Keratinocyte (primary cell): ENCODE measurements around the gene HLA-DPA1.

Experiments used
- EZH2 ChIP-seq: IDR thresholded peaks from one replicate; pipeline ENCODE4 v1.6.1; 2012; ENCODE audit warnings: inconsistent platforms, mild to moderate bottlenecking, low read length, moderate library complexity
- TF ChIP-seq, protein P1 (sequence below), 3 experiments: IDR thresholded peaks in 1 of 3; conservative IDR thresholded peaks in 1 of 3; optimal IDR thresholded peaks in 1 of 3; 2 replicates in 2 of 3; 3 replicates in 1 of 3; pipeline versions ENCODE3 to v1.5.1; 2011; ENCODE audit warnings: low read length in 3 of 3, mild to moderate bottlenecking in 3 of 3, moderate library complexity in 2 of 3, control low read depth in 1 of 3, inconsistent platforms in 1 of 3; ENCODE audit not compliant: insufficient read depth in 2 of 3; ENCODE audit errors: extremely low read depth in 1 of 3

DNA sequence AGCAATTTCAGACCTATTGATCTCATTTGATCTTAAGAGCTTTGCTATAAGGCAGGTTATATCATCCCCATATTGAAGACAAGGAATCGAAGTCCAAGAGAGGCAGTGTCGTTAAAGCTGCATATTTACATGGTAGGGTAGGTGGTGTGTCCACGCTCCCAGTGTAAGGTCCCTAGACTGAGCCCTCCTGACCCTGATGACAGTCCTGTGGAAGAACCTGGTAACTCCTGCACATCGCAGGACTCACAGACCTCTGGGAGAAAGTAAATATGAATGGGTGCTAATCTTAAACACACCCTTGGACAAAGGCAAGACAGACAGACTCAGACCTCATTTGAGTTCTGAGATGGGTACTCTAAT is 1.7 kb upstream of the HLA-DPA1 start:
- no peak for TF ChIP-seq EZH2
- TF ChIP-seq, protein P1, sequence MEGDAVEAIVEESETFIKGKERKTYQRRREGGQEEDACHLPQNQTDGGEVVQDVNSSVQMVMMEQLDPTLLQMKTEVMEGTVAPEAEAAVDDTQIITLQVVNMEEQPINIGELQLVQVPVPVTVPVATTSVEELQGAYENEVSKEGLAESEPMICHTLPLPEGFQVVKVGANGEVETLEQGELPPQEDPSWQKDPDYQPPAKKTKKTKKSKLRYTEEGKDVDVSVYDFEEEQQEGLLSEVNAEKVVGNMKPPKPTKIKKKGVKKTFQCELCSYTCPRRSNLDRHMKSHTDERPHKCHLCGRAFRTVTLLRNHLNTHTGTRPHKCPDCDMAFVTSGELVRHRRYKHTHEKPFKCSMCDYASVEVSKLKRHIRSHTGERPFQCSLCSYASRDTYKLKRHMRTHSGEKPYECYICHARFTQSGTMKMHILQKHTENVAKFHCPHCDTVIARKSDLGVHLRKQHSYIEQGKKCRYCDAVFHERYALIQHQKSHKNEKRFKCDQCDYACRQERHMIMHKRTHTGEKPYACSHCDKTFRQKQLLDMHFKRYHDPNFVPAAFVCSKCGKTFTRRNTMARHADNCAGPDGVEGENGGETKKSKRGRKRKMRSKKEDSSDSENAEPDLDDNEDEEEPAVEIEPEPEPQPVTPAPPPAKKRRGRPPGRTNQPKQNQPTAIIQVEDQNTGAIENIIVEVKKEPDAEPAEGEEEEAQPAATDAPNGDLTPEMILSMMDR (optimal IDR thresholded peaks at IDR 0.05 in 1 of 3, IDR thresholded peaks at IDR 0.05 in 1 of 3, conservative IDR thresholded peaks at IDR 0.05 in 1 of 3; ENCODE audit: extremely low read depth in 1 of 3, insufficient read depth in 2 of 3, low read length in 3 of 3) = no peak
